Stomach smooth muscle (tissue), 2 donors: ENCODE measurements around the gene CD81.

Source experiments
- H3K27ac ChIP-seq: one replicate; pipeline ENCODE4 v1.7.0; 2013; ENCODE audit warnings: mild to moderate bottlenecking, low read length, inconsistent platforms
- H3K27me3 ChIP-seq, 2 donors: one replicate each; pipeline ENCODE4 v1.7.0; 2013; ENCODE audit warnings: low read length in 2 of 2; ENCODE audit not compliant: insufficient read depth in 2 of 2, control insufficient read depth in 1 of 2
- H3K36me3 ChIP-seq, 2 donors: one replicate each; pipeline ENCODE4 v1.7.0; 2013; ENCODE audit warnings: low read length in 2 of 2; ENCODE audit not compliant: control insufficient read depth in 2 of 2, insufficient read depth in 2 of 2
- H3K4me1 ChIP-seq: one replicate; pipeline ENCODE4 v1.7.0; 2013; ENCODE audit warnings: low read length; ENCODE audit not compliant: control insufficient read depth, insufficient read depth
- H3K4me3 ChIP-seq, 2 donors: one replicate each; pipeline ENCODE4 v1.7.0; 2013; ENCODE audit warnings: low read length in 2 of 2
- H3K9ac ChIP-seq, 2 donors: one replicate each; pipeline ENCODE4 v1.7.0; 2013; ENCODE audit warnings: low read length in 2 of 2, mild to moderate bottlenecking in 1 of 2
- H3K9me3 ChIP-seq, 2 donors: one replicate each; pipeline ENCODE4 v1.7.0; 2013; ENCODE audit warnings: low read length in 2 of 2; ENCODE audit not compliant: control insufficient read depth in 2 of 2
- donor health status: healthy.
- donor health status: Pancreatic carcinoma.

Gene CD81

GRCh38 chr11:2342557-2342956 is 34.6 kb upstream of the CD81 start:
- H3K4me1 ChIP-seq, result peaks cover 4% of the 10 kb centered on the region
- H3K9me3 ChIP-seq, result no peaks in the 10 kb centered on the region
- no peak overlapping the region for H3K9ac ChIP-seq
- H3K36me3 ChIP-seq, result no peaks in the 10 kb centered on the region
- H3K4me3 ChIP-seq, result no peak overlapping the region
- no peak overlapping the region for H3K27ac ChIP-seq
- H3K27me3 ChIP-seq, result no peaks in the 10 kb centered on the region

- Histone ChIP-seq H3K9ac (no peak overlapping the region), H3K4me3 (no peak overlapping the region), H3K27me3 (no peaks in the 10 kb centered on the region), H3K4me1 (peaks cover 4% of the 10 kb centered on the region), H3K27ac (no peak overlapping the region), H3K9me3 (no peaks in the 10 kb centered on the region), H3K36me3 (no peaks in the 10 kb centered on the region)
Measured at GRCh38 chr11:2342981-2343380, 34.1 kb upstream of the CD81 start.

GRCh38 chr11:2343502-2343901 is 33.6 kb upstream of the CD81 start:
- no peaks in the 10 kb centered on the region for H3K27me3 ChIP-seq
- no peaks in the 10 kb centered on the region for H3K36me3 ChIP-seq
- H3K9ac ChIP-seq, result no peak overlapping the region
- no peaks in the 10 kb centered on the region for H3K9me3 ChIP-seq
- no peak overlapping the region for H3K27ac ChIP-seq
- peaks cover 4% of the 10 kb centered on the region for H3K4me1 ChIP-seq
- H3K4me3 ChIP-seq, result no peak overlapping the region

- H3K27ac ChIP-seq, result no peak overlapping the region
- no peak overlapping the region for H3K4me3 ChIP-seq
- H3K36me3 ChIP-seq, result no peaks in the 10 kb centered on the region
- H3K27me3 ChIP-seq, result no peaks in the 10 kb centered on the region
- H3K4me1 ChIP-seq, result peaks cover 4% of the 10 kb centered on the region
- peaks cover 0 to 9% of the 10 kb centered on the region in 2 donors for H3K9me3 ChIP-seq
- no peak overlapping the region for H3K9ac ChIP-seq
Measured at GRCh38 chr11:2345050-2345449, 32.1 kb upstream of the CD81 start.

- Histone ChIP-seq H3K4me3 (no peak overlapping the region), H3K27ac (no peak overlapping the region), H3K4me1 (peaks cover 4% of the 10 kb centered on the region), H3K9me3 (peaks cover 0 to 9% of the 10 kb centered on the region in 2 donors), H3K36me3 (no peaks in the 10 kb centered on the region), H3K27me3 (no peaks in the 10 kb centered on the region), H3K9ac (no peak overlapping the region)
Measured at GRCh38 chr11:2346014-2346413, 31.1 kb upstream of the CD81 start.

GRCh38 chr11:2346586-2347307 is 30.4 kb upstream of the CD81 start:
- Histone ChIP-seq H3K36me3 (no peaks in the 10 kb centered on the region), H3K27me3 (no peaks in the 10 kb centered on the region), H3K27ac (no peak overlapping the region), H3K9ac (no peak overlapping the region), H3K4me3 (no peak overlapping the region), H3K9me3 (peaks cover 0 to 9% of the 10 kb centered on the region in 2 donors), H3K4me1 (peaks cover 4% of the 10 kb centered on the region)

GRCh38 chr11:2347308-2347830 is 29.7 kb upstream of the CD81 start:
- H3K36me3 ChIP-seq, result no peaks in the 10 kb centered on the region
- no peak overlapping the region for H3K4me3 ChIP-seq
- H3K9me3 ChIP-seq, result peaks cover 0 to 9% of the 10 kb centered on the region in 2 donors
- H3K27me3 ChIP-seq, result no peaks in the 10 kb centered on the region
- peaks cover 4% of the 10 kb centered on the region for H3K4me1 ChIP-seq
- no peak overlapping the region for H3K9ac ChIP-seq
- no peak overlapping the region for H3K27ac ChIP-seq

- Histone ChIP-seq H3K27me3 (no peaks in the 10 kb centered on the region), H3K9ac (no peak overlapping the region), H3K4me1 (peaks cover 4% of the 10 kb centered on the region), H3K36me3 (no peaks in the 10 kb centered on the region), H3K27ac (no peak overlapping the region), H3K9me3 (peaks cover 0 to 9% of the 10 kb centered on the region in 2 donors), H3K4me3 (no peak overlapping the region)
Measured at GRCh38 chr11:2348986-2349385, 28.1 kb upstream of the CD81 start.

- no peaks in the 10 kb centered on the region for H3K27me3 ChIP-seq
- H3K9me3 ChIP-seq, result peaks cover 0 to 9% of the 10 kb centered on the region in 2 donors
- H3K27ac ChIP-seq, result no peak overlapping the region
- no peaks in the 10 kb centered on the region for H3K36me3 ChIP-seq
- no peak overlapping the region for H3K9ac ChIP-seq
- no peak overlapping the region for H3K4me3 ChIP-seq
- H3K4me1 ChIP-seq, result no peaks in the 10 kb centered on the region
Measured at GRCh38 chr11:2351701-2352100, 25.4 kb upstream of the CD81 start.

GRCh38 chr11:2352420-2352819 is 24.7 kb upstream of the CD81 start:
- peaks cover 0 to 9% of the 10 kb centered on the region in 2 donors for H3K9me3 ChIP-seq
- H3K9ac ChIP-seq, result no peak overlapping the region
- H3K27ac ChIP-seq, result no peak overlapping the region
- no peak overlapping the region for H3K4me3 ChIP-seq
- no peaks in the 10 kb centered on the region for H3K36me3 ChIP-seq
- no peaks in the 10 kb centered on the region for H3K27me3 ChIP-seq
- no peaks in the 10 kb centered on the region for H3K4me1 ChIP-seq

GRCh38 chr11:2355000-2355644 is 22.0 kb upstream of the CD81 start:
- Histone ChIP-seq H3K4me1 (no peaks in the 10 kb centered on the region), H3K27ac (no peak overlapping the region), H3K9me3 (no peaks in the 10 kb centered on the region), H3K36me3 (no peaks in the 10 kb centered on the region), H3K9ac (no peak overlapping the region), H3K27me3 (no peaks in the 10 kb centered on the region), H3K4me3 (no peak overlapping the region)
